GM23338 (cell line): ENCODE measurements around the gene JAKMIP1. TPM values are rescaled to one million over a fixed set of nuclear protein-coding genes. Genes with fewer than 3 reads are reported as not detected.
"Not testable (repeated sequence)": the region's sequence is repeated elsewhere in the genome, so short reads cannot be mapped to it uniquely, and the experiment has no call there.

Source experiments
- ATAC-seq: fragments of 200-7000 bp; cut with Tn5 transposase; 3 replicates; pipeline ENCODE4 v1.9.1; 2020
- DNase-seq: peaks from one replicate; pipeline ENCODE4 v3.0.0-alpha.2; 2015; ENCODE audit warnings: low spot score
- H2AFZ ChIP-seq: fragments of 200-600 bp; sonication (generic); 2 replicates; pipeline ENCODE4 v1.8.0; 2016; ENCODE audit warnings: antibody characterized with exemption, mild to moderate bottlenecking, moderate library complexity
- H3F3A ChIP-seq: fragments of 200-600 bp; sonication (generic); replicated peaks from 2 replicates; pipeline ENCODE4 v1.8.0; 2017; ENCODE audit warnings: antibody characterized with exemption, mixed run types, low read depth
- H3K27ac ChIP-seq: fragments of 200-600 bp; sonication (generic); 2 replicates; pipeline ENCODE4 v1.6.1; 2016; ENCODE audit warnings: low read depth
- H3K27me3 ChIP-seq: fragments of 200-600 bp; sonication (generic); 2 replicates; pipeline ENCODE4 v1.8.0; 2016; ENCODE audit warnings: mild to moderate bottlenecking, mixed run types, moderate library complexity; ENCODE audit not compliant: insufficient read depth
- H3K36me3 ChIP-seq: fragments of 200-600 bp; sonication (generic); 2 replicates; pipeline ENCODE4 v1.8.0; 2016; ENCODE audit warnings: mild to moderate bottlenecking; ENCODE audit not compliant: insufficient read depth
- H3K4me1 ChIP-seq: fragments of 200-600 bp; sonication (generic); 2 replicates; pipeline ENCODE4 v1.8.0; 2016; ENCODE audit warnings: mild to moderate bottlenecking, moderate library complexity; ENCODE audit not compliant: insufficient read depth
- H3K4me2 ChIP-seq: fragments of 200-600 bp; sonication (generic); 2 replicates; pipeline ENCODE4 v1.7.1; 2017; ENCODE audit warnings: mixed run types
- H3K4me3 ChIP-seq: fragments of 200-600 bp; sonication (generic); 2 replicates; pipeline ENCODE4 v1.6.1; 2016; ENCODE audit warnings: mixed run types
- H3K79me2 ChIP-seq: fragments of 200-600 bp; sonication (generic); replicated peaks from 2 replicates; pipeline ENCODE4 v1.8.0; 2017; ENCODE audit warnings: mild to moderate bottlenecking; ENCODE audit not compliant: insufficient read depth
- H3K9me2 ChIP-seq: fragments of 200-600 bp; sonication (generic); 2 replicates; pipeline ENCODE4 v1.8.0; 2017; ENCODE audit not compliant: insufficient read depth
- H4K20me1 ChIP-seq: fragments of 200-600 bp; sonication (generic); replicated peaks from 2 replicates; pipeline ENCODE4 v1.8.0; 2017; ENCODE audit warnings: mild to moderate bottlenecking; ENCODE audit not compliant: insufficient read depth
- H3K27ac Mint-ChIP-seq: 2 replicates; pipeline ENCODE4 v1.8.0; 2020; ENCODE audit warnings: inconsistent platforms, mild to moderate bottlenecking, moderate library complexity, mixed read lengths
- H3K27me3 Mint-ChIP-seq: 3 replicates; pipeline ENCODE4 v1.8.0; 2022; ENCODE audit warnings: low read depth, mild to moderate bottlenecking, moderate library complexity, mixed read lengths, inconsistent platforms; ENCODE audit not compliant: insufficient read depth, poor library complexity
- H3K36me3 Mint-ChIP-seq: 3 replicates; pipeline ENCODE4 v1.8.0; 2021; ENCODE audit warnings: low read depth, mild to moderate bottlenecking, inconsistent platforms, moderate library complexity, mixed read lengths
- H3K4me1 Mint-ChIP-seq: 3 replicates; pipeline ENCODE4 v1.8.0; 2020; ENCODE audit warnings: mild to moderate bottlenecking, inconsistent platforms, mixed read lengths
- H3K4me3 Mint-ChIP-seq: 3 replicates; pipeline ENCODE4 v1.8.0; 2021; ENCODE audit warnings: moderate library complexity, mild to moderate bottlenecking, inconsistent platforms, mixed read lengths
- H3K9me3 Mint-ChIP-seq: 3 replicates; pipeline ENCODE4 v1.8.0; 2020; ENCODE audit warnings: moderate library complexity, mild to moderate bottlenecking, inconsistent platforms, mixed read lengths
- CTCF ChIP-seq, 2 experiments: fragments of 200-600 bp in 1 of 2; sonication (generic) in 1 of 2; conservative IDR thresholded peaks; 2 replicates each; pipeline versions ENCODE4 v1.5.1 to v1.6.1; 2016 to 2017; ENCODE audit warnings: antibody characterized with exemption in 2 of 2, low read depth in 2 of 2, mild to moderate bottlenecking in 2 of 2, moderate library complexity in 1 of 2
- EZH2 ChIP-seq: fragments of 200-600 bp; sonication (generic); IDR thresholded peaks from one replicate; pipeline ENCODE4 v1.8.0; 2017; ENCODE audit warnings: antibody characterized with exemption, mild to moderate bottlenecking, low read depth; ENCODE audit not compliant: unreplicated experiment
- EZH2phosphoT487 ChIP-seq: fragments of 200-600 bp; sonication (generic); IDR thresholded peaks from one replicate; pipeline ENCODE4 v1.8.1; 2018; ENCODE audit warnings: antibody characterized with exemption; ENCODE audit not compliant: unreplicated experiment
- ZNF114 ChIP-seq: fragments of 250-450 bp; sonication (Bioruptor Pico); IDR thresholded peaks from 2 replicates; pipeline ENCODE4 v1.5.0; 2020; ENCODE audit warnings: mild to moderate bottlenecking, moderate library complexity
- polyA plus RNA-seq: library from polyadenylated mRNA; unstranded; fragments of >200 nt; fragmentation: Nextera tagmentation; extraction: Ambion mirVana; gene quantifications from 2 replicates; pipeline ENCODE4 v1.2.1, GENCODE V29; 2016
- total RNA-seq: library from RNA; depleted of rRNA; stranded (reverse); fragments of >200 nt; shearing (Covaris generic); gene quantifications from 2 replicates; pipeline ENCODE4 v1.2.3, GENCODE V29; 2014
- TF ChIP-seq, protein P1 (sequence below): fragments of 250-450 bp; sonication (Bioruptor Pico); IDR thresholded peaks from 2 replicates; pipeline ENCODE4 v1.5.0; 2020; ENCODE audit warnings: mild to moderate bottlenecking, moderate library complexity
- TF ChIP-seq, protein P2 (sequence below): IDR thresholded peaks from one replicate; pipeline ENCODE4 v1.6.1; 2018; ENCODE audit warnings: antibody characterized with exemption; ENCODE audit not compliant: unreplicated experiment
- TF ChIP-seq, protein P3 (sequence below): IDR thresholded peaks from 2 replicates; pipeline ENCODE4 v1.6.1; 2016; ENCODE audit warnings: antibody characterized with exemption

JAKMIP1 gene
- total and polyA plus RNA-seq, 2 experiments from 2014 or later: 4.6 to 5.1 TPM

GRCh38 chr4:6209921-6210320 lies 9.6 kb upstream of the JAKMIP1 start (continued):
- TF ChIP-seq, protein P1, sequence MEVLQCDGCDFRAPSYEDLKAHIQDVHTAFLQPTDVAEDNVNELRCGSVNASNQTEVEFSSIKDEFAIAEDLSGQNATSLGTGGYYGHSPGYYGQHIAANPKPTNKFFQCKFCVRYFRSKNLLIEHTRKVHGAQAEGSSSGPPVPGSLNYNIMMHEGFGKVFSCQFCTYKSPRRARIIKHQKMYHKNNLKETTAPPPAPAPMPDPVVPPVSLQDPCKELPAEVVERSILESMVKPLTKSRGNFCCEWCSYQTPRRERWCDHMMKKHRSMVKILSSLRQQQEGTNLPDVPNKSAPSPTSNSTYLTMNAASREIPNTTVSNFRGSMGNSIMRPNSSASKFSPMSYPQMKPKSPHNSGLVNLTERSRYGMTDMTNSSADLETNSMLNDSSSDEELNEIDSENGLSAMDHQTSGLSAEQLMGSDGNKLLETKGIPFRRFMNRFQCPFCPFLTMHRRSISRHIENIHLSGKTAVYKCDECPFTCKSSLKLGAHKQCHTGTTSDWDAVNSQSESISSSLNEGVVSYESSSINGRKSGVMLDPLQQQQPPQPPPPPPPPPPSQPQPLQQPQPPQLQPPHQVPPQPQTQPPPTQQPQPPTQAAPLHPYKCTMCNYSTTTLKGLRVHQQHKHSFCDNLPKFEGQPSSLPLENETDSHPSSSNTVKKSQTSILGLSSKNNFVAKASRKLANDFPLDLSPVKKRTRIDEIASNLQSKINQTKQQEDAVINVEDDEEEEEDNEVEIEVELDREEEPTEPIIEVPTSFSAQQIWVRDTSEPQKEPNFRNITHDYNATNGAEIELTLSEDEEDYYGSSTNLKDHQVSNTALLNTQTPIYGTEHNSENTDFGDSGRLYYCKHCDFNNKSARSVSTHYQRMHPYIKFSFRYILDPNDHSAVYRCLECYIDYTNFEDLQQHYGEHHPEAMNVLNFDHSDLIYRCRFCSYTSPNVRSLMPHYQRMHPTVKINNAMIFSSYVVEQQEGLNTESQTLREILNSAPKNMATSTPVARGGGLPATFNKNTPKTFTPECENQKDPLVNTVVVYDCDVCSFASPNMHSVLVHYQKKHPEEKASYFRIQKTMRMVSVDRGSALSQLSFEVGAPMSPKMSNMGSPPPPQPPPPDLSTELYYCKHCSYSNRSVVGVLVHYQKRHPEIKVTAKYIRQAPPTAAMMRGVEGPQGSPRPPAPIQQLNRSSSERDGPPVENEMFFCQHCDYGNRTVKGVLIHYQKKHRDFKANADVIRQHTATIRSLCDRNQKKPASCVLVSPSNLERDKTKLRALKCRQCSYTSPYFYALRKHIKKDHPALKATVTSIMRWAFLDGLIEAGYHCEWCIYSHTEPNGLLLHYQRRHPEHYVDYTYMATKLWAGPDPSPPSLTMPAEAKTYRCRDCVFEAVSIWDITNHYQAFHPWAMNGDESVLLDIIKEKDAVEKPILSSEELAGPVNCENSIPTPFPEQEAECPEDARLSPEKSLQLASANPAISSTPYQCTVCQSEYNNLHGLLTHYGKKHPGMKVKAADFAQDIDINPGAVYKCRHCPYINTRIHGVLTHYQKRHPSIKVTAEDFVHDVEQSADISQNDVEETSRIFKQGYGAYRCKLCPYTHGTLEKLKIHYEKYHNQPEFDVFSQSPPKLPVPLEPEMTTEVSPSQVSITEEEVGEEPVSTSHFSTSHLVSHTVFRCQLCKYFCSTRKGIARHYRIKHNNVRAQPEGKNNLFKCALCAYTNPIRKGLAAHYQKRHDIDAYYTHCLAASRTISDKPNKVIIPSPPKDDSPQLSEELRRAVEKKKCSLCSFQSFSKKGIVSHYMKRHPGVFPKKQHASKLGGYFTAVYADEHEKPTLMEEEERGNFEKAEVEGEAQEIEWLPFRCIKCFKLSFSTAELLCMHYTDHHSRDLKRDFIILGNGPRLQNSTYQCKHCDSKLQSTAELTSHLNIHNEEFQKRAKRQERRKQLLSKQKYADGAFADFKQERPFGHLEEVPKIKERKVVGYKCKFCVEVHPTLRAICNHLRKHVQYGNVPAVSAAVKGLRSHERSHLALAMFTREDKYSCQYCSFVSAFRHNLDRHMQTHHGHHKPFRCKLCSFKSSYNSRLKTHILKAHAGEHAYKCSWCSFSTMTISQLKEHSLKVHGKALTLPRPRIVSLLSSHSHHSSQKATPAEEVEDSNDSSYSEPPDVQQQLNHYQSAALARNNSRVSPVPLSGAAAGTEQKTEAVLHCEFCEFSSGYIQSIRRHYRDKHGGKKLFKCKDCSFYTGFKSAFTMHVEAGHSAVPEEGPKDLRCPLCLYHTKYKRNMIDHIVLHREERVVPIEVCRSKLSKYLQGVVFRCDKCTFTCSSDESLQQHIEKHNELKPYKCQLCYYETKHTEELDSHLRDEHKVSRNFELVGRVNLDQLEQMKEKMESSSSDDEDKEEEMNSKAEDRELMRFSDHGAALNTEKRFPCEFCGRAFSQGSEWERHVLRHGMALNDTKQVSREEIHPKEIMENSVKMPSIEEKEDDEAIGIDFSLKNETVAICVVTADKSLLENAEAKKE: no peak

DNA sequence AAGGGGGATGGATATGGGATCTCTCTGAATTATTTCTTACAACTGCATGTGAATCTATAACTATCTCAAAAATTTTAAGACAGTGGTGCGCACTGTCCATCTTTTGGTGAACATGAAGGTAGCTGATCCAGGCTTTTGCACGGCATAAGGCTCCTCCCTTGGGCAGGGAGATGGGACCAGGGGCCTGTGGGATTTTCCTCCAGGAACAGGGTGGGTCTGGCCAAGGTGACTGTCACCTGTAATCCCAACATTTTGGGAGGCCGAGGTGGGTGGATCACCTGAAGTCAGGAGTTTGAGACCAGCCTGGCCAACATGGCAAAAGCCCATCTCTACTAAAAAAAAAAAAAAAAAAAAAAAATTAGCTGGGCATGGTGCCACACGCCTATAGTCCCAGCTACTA lies 8.9 kb upstream of the JAKMIP1 start:
- not testable (repeated sequence) for H3F3A ChIP-seq, H3K4me1 ChIP-seq, H3K27ac Mint-ChIP-seq, H3K79me2 ChIP-seq, DNase-seq, H3K27me3 Mint-ChIP-seq, H4K20me1 ChIP-seq, H3K9me3 Mint-ChIP-seq, H3K36me3 Mint-ChIP-seq, H3K4me3 ChIP-seq, H3K9me2 ChIP-seq, H3K27ac ChIP-seq, H3K36me3 ChIP-seq, ATAC-seq, H2AFZ ChIP-seq, H3K4me2 ChIP-seq, H3K4me3 Mint-ChIP-seq, H3K27me3 ChIP-seq
- H3K4me1 Mint-ChIP-seq: peaks cover 10% of the 10 kb centered on the region

- no peaks in the 10 kb centered on the region for H3K36me3 ChIP-seq
- no peaks in the 10 kb centered on the region for H3K4me1 ChIP-seq
- H3K27ac ChIP-seq: no peak overlapping the region
- no peak overlapping the region for H3K27ac Mint-ChIP-seq
- no peak for TF ChIP-seq CTCF (conservative IDR thresholded peaks at IDR 0.05; ENCODE audit: low read depth in 2 of 2)
- TF ChIP-seq, protein P2, sequence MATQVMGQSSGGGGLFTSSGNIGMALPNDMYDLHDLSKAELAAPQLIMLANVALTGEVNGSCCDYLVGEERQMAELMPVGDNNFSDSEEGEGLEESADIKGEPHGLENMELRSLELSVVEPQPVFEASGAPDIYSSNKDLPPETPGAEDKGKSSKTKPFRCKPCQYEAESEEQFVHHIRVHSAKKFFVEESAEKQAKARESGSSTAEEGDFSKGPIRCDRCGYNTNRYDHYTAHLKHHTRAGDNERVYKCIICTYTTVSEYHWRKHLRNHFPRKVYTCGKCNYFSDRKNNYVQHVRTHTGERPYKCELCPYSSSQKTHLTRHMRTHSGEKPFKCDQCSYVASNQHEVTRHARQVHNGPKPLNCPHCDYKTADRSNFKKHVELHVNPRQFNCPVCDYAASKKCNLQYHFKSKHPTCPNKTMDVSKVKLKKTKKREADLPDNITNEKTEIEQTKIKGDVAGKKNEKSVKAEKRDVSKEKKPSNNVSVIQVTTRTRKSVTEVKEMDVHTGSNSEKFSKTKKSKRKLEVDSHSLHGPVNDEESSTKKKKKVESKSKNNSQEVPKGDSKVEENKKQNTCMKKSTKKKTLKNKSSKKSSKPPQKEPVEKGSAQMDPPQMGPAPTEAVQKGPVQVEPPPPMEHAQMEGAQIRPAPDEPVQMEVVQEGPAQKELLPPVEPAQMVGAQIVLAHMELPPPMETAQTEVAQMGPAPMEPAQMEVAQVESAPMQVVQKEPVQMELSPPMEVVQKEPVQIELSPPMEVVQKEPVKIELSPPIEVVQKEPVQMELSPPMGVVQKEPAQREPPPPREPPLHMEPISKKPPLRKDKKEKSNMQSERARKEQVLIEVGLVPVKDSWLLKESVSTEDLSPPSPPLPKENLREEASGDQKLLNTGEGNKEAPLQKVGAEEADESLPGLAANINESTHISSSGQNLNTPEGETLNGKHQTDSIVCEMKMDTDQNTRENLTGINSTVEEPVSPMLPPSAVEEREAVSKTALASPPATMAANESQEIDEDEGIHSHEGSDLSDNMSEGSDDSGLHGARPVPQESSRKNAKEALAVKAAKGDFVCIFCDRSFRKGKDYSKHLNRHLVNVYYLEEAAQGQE: no peak
- TF ChIP-seq EZH2phosphoT487: no peak
- TF ChIP-seq EZH2: no peak
- no peak for TF ChIP-seq ZNF114
- TF ChIP-seq, protein P3, sequence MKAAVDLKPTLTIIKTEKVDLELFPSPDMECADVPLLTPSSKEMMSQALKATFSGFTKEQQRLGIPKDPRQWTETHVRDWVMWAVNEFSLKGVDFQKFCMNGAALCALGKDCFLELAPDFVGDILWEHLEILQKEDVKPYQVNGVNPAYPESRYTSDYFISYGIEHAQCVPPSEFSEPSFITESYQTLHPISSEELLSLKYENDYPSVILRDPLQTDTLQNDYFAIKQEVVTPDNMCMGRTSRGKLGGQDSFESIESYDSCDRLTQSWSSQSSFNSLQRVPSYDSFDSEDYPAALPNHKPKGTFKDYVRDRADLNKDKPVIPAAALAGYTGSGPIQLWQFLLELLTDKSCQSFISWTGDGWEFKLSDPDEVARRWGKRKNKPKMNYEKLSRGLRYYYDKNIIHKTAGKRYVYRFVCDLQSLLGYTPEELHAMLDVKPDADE: no peak
- H3K4me3 ChIP-seq: no peak overlapping the region
- peaks cover 10% of the 10 kb centered on the region for H3K4me1 Mint-ChIP-seq
- H4K20me1 ChIP-seq: no peaks in the 10 kb centered on the region
- no peak overlapping the region for H3K4me3 Mint-ChIP-seq
- H3K9me3 Mint-ChIP-seq: no peaks in the 10 kb centered on the region
- H3K27me3 Mint-ChIP-seq: peaks cover 2% of the 10 kb centered on the region
- no peak overlapping the region for H2AFZ ChIP-seq
- no peaks in the 10 kb centered on the region for H3K9me2 ChIP-seq
- H3K27me3 ChIP-seq: no peaks in the 10 kb centered on the region
- H3K36me3 Mint-ChIP-seq: no peaks in the 10 kb centered on the region
- no peak overlapping the region for H3K4me2 ChIP-seq
- DNase-seq (no peak), ATAC-seq (no peak)
- H3K79me2 ChIP-seq: no peaks in the 10 kb centered on the region
- H3F3A ChIP-seq: no peaks in the 10 kb centered on the region
Measured at GRCh38 chr4:6208416-6208815, 8.1 kb upstream of the JAKMIP1 start.
